Middle frontal gyrus (tissue), 1 donor: Measurements from ENCODE around the gene ATP6V0A4.
"Not testable (repeated sequence)": the region's sequence is repeated elsewhere in the genome, so short reads cannot be mapped to it uniquely, and the experiment has no call there.

Experiments
- DNase-seq: peaks from one replicate; pipeline ENCODE4 v3.0.0-alpha.2; 2015; ENCODE audit warnings: low spot score; ENCODE audit errors: extremely low spot score

ATP6V0A4 gene

DNA sequence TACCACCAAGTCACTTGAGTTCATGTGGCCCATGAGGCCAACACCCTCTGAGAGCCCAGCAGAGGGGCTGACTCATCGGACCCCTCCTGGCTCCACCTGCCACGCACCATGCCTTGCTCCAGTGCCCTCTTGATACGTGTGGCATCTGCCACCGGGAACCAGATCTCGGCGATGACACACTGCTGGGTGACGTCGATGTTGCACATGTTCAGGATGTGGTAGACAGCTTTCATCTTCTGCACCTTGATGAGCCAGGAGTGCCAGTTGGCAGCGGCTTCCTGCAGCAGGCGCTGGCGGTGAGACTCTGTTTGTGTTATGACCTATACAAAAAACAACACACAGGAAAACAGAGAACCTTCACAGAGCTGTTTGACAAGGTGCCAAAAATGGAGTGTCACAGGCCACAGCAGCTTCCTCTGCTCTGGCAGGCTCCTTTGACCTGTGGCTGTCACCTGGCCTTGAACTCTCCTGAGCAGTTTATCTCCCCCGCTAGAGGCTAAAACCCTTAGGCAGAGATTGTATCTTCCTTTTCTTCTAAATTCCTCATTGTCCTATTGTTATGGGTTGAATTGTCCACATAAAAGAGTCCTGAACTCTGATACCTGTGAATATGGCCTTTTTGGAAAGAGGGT lies 45.4 kb downstream of the ATP6V0A4 start:
- no peak for DNase-seq

DNA sequence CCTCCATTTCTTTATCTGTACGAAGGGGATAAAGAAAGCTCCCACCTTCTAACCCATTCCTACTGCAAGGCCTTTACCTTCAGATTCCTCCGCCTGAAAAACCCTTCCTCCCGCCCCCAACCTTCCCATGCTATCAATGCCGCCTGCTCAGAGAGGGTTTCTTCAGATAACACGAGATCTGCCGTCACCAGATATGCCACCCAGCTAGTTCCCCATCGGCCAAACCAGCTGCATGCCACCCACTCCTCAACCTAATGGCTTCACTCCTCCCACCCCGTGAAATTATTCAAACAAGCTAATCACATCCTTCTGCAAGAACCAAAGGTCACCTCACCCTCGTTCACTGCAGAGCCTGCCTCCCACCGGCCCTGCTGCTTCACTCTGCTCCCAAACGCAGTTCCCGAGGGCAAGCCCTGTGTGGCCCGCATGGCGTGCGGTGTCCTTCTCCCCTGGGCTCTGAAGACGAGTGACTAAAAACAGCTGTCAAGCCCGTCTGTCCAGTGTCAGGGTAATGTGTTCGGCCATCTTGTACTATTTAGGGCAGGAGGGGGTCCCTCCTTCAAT lies 47.0 kb downstream of the ATP6V0A4 start:
- no peak for DNase-seq

DNA sequence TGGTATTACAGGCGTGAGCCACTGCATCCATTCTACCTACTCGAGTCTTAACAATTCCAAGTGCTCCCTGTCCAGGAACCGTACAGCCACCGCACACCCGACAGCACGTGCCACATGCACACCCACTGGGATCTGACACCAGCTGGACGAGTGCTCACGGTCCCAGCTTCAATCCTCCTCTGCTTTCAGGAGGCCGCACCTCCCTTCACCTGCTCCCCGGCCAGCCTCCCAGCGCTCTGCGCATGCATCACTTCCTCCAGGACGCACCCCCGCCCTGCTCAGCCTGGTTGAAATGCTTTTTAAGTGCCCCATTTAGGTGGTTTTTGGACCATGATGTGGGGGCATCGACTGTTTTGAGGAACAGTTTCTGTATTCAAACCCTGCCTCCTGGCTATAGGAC lies 47.5 kb downstream of the ATP6V0A4 start:
- no peak for DNase-seq

DNA sequence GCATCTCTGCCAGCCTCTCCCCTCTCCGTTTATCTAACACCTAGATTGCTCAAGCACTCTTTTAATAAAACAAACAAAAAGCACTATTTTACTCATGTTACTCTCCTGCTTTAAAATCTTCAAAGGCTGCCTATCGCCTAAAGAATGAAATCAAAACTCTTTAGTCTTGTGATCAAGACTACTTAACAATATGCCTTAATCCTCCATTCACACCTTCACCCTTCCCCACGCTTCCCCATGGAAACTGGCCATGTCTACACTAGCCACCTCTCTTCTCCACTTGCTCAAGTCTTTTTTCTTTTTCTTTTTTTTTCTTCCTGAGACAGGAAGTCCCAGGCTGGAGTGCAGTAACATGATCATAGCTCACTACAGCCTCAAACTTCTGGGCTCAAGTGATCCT lies 48.0 kb downstream of the ATP6V0A4 start:
- no peak for DNase-seq

DNA sequence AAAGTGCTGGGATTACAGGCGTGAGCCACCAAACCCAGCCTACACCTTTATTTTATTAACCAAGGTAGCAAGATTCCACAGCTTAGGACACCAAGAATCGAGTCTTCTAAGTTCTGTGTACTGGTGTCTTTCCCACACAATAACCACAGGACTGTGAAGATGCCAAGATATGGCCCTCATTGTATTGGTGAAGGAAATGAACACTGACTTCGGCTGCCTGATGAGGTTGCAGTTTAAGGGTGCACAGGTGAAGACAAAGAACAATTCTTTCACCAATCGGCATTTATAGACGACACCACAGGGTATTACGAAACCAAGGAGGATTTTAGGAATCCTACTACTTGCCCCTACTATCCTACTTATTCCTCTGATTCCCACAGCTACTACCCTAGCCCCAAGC lies 49.3 kb downstream of the ATP6V0A4 start:
- no peak for DNase-seq

DNA sequence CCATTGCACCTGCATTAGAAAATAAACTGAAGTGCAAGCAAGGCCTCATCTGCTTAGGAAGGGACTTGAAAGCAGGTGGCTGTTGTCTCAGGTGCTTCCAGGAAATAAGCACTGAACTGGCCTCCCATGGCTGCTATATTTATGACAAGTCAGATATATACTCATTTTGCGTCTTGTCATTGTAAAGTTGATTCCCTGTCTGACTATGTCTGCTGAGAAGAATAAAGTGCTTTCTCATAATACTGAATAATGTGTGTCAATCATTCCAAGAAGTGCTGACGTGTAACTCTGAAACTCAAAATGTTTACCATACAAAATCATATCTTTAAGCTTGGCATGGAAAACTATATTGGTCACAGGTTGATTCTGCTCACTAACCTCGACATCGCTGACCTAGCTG lies 51.9 kb downstream of the ATP6V0A4 start:
- no peak for DNase-seq

DNA sequence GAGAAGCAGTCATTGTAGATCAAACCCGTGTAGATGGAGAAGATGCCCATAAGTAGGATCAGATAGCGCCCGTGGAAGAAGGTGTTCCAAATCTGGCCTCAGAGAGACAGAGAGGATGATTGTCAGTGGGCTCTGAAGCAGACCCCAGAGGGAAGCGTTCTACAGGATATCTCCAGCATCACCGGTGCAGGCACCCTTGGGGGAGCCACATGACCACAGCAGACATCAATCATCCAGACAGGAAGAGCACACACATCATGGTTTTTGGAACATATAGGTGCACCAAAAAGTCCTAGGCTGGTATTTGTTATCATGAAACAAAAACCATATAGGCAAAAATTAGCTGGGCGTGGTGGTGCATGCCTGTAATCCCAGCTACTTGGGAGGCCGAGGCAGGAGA lies 52.8 kb downstream of the ATP6V0A4 start:
- no peak for DNase-seq

DNA sequence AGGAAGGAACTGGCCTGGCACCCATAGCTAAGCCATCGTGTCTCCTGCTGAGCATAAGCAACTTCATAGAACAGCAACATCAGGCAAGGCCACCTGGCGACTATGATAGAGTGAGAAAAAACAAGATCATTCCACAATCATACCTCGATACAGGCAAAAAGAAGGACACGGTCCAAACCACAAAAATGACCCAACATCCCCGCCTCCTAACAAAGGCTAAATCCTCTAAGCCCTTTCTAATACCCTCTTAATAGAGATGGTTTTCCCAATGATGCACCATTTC lies 56.6 kb downstream of the ATP6V0A4 start:
- DNase-seq: no peak

DNA sequence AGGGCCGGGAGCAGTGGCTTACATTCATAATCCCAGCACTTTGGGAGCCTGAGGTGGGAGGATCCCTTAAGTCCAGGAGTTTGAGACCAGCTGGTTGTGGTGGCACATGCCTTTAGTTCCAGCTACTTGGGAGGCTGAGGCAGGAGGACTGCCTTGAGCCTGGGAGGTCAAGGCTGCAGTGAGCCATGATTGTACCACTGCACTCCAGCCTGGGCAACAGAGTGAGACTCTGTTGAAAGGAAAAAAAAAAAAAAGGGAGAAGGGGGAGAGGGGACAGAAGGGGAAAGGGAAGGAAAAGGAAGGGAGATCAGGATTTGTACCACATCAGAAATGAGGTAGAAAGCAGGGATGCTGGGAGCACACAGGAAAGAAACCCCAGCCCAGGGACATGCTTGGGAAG lies 58.1 kb downstream of the ATP6V0A4 start:
- no peak for DNase-seq

DNA sequence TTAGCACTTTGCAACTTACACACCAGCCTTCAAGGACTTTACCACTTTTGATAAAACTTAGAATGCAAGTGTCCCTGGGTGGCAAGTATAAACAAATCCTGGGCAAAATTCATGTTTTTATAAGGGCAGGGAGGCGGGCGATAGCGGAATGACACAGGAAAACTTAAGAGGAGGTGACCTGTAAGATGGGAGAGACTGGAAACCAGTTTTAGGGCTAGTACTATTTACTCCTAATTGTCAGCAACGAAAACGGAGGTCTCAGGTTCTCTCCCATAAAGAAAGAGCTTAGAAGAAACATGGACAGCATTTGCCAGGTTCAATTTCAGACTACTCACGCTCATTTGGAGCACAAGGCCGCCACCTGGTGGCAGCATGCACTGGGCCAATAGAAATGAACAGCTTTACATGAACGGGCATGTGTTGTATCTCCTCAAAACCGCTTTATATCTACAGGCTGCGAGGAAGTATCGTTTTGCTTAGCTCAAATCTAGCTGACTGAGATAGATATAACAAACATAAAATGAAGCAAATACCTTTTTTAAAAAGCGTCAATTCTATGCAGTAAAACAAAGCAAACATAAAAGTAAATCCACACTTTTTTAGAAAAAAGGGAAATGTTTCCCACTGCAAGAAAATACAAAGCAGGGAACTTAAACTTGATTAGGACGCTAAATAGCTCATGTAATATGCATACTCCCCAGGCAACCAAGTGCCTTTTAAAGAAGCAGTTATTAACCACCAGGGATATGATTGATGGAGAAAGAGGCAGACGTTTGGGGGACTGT lies 59.3 kb downstream of the ATP6V0A4 start:
- peak; percentile 84 for DNase-seq

DNA sequence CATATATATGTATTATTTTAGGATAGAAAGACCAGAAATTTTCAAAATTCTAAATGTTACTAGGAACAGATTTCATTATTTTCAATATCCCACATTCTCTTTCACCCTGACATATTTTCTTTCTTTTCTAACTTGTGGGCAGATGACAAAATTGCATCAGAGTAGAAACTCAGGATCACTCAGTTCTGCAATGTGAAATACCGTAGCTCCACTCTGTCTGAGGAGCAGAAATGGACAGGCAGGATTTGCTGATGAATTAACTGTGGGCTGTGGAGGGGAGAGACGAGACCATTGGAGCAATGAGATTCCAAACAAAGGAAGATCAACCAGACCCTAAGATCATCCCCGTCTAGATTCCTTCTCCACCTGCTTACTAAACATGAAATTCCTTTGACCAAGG lies 59.9 kb downstream of the ATP6V0A4 start:
- DNase-seq: no peak

DNA sequence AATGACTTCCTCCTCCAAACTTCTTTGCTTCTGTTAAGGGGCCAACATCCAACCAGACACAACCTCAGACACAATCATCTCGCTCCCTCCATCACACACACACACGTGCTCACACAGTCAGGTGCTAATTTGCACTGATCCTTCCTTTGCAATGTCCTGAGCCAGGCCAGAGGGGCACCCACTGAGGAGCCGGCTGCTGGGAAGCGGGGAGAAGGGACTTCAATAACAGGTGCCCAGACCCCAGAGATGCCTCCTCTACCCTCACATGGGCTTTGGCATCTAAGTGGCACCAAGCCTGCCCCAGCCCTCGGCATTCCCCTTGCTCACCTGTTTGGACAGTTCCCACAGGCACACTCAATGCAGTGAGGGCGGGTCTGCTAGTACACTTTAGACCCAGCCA lies 62.6 kb downstream of the ATP6V0A4 start:
- no peak for DNase-seq

DNA sequence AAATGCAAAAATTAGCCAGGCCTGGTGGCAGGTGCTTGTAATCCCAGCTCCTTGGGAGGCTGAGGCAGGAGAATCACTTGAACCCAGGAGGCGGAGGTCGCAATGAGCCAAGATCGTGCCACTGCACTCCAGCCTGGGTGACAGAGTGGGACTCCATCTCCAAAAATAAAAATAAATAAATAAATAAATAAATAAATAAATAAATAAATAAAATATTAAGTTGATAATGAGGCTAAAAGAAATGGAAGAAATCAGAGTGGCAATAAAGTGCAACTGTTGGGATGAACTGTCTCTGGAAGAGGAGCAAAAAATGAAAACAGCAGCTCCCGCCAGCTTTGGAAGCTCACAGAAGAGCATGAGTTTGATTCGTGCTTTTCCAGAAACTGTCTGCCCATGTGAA lies 66.3 kb downstream of the ATP6V0A4 start:
- not testable (repeated sequence) for DNase-seq

DNA sequence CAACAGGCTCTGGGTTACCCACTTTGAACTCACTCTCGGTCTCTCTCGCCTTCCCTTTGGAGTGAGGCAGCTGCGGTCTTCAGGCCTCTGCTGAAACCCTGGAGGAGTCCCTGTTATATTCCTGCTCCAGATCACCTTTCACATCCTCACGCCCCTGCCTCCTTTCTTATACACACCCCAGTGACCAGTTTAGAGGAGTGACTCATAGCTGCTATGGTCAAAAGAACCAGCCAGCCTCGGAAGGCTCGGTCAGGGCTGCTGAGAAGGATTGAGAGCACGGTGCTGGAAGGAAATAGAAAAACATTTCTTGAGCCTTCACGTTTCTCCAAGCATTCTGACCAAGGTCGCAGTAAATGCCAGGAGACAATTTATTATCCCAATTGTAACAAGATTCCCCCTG lies 68.6 kb downstream of the ATP6V0A4 start:
- no peak for DNase-seq

DNA sequence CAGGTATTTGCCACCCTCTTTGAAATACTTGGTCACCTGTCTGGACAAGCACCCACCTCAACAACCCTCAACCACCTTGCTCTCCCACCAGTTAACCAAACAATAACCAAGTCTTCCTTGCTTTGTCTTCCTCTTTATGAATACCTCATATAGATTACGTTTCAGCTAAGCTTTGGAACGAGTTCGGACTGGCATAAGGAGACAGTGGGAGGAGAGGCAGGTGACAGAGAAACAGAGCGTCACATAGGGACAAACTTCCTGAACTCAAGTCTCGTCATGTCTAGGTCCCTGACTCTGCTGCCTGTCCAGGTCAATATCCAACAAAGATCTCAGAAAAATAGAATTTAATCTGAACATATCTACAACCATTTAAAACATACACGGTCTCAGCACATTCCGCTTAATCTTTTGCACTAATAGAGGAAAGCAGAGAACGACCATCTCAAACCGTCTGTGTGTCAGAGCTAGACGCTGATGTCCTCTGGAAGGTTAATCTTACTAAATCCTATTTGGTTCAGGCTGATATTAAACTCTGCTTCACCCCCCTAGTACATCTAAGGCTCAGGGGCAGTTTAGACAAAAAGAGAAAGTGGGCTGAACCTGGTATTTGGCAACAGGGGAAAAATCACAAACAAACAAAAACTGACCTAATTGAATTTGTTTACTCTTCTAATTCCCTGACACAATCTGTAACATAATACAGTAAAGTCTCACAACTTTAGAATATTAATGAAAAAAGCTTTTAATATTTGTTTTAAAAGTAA lies 70.5 kb downstream of the ATP6V0A4 start:
- DNase-seq: no peak

DNA sequence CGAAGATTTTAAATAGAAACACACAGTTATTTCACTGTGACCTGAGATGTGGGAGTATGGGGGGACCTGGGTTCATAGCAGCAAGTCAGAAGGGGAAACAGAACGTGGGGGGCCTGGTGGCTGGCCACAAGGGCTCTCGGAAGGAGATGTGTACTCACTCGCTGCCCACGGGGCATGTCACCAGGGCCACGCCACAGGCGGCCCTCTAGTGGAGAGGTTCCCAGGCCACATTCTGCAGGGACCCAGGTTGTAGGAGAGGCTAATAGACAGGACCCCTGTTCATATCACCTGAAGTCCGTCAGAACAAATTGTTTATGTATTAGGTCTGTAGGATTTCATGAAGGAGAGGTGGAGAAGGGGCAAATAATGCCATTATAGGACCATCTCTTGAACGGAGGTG lies 71.7 kb downstream of the ATP6V0A4 start:
- no peak for DNase-seq

DNA sequence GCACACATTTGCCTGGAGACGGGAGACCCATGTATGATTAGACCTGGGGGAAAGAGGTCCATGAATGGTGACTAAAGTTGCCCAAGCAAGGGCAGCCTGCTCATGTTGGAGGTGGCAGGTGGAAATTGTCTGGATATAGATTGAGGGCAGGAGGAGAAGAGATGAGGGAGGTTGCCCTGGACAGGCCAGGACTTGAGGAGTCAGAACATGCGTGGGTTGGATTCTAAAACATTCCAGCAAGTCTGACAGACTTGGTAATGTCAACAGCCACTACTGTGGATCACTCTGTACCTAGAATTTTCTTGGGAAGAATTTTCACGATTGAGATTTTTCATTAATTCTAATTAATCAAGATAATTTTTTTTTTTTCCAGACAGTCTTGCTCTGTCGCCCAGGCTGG lies 77.7 kb downstream of the ATP6V0A4 start:
- DNase-seq: no peak

DNA sequence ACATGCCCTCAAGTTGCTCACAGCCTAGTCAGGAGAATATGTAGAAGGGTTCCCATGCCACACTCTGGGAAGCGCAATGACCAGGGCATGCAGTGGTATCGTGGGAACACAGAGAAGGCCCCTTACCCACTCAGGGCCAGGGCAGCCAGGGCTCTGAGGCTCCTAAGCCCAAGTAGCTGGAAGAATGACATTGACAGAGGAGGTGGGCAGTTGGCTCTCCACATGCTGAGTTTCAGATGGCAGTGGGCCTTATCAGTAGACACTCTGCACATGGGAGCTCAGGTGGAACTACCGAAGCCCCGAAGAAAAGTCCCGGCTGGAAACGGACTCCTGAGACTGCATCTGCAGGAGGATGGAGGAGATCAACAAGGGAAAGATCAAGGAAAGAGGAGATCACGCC lies 81.1 kb downstream of the ATP6V0A4 start:
- DNase-seq: no peak

DNA sequence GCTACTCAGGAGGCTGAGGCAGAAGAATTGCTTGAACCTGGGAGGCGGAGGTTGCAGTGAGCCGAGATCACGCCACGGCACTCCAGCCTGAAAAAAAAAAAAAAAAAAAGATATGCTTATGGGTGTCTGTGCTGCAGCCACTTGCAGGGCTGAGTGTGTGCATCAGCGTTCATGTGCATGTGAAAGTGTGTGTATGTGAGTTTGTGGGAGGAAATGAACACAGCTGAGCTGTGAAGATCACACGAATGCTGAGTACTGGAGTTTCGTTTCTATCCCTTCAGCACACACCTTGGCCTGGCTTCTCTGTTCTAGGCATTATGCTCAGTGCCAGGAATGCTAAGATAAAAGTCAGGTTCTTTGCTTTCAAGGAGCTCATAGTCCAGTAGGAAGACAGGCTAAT lies 84.8 kb downstream of the ATP6V0A4 start:
- DNase-seq: no peak

DNA sequence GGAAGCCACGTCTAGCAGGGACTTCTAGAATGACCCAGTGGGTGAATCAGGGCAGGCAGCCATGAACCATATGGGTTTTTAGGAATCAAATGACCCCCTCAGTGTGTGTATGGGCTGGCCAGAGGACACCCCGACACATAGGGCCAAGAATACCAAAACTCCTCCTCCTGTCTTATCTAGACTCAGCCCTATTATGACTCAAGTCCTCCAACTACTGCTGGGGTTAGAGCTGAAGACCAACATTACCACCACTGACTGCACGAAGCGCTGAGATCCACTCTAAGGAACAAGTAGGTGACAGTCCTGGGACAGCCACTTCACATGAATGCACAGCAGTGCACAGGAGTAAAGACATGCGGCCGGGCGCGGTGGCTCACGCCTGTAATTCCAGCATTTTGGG lies 85.3 kb downstream of the ATP6V0A4 start:
- DNase-seq: no peak

DNA sequence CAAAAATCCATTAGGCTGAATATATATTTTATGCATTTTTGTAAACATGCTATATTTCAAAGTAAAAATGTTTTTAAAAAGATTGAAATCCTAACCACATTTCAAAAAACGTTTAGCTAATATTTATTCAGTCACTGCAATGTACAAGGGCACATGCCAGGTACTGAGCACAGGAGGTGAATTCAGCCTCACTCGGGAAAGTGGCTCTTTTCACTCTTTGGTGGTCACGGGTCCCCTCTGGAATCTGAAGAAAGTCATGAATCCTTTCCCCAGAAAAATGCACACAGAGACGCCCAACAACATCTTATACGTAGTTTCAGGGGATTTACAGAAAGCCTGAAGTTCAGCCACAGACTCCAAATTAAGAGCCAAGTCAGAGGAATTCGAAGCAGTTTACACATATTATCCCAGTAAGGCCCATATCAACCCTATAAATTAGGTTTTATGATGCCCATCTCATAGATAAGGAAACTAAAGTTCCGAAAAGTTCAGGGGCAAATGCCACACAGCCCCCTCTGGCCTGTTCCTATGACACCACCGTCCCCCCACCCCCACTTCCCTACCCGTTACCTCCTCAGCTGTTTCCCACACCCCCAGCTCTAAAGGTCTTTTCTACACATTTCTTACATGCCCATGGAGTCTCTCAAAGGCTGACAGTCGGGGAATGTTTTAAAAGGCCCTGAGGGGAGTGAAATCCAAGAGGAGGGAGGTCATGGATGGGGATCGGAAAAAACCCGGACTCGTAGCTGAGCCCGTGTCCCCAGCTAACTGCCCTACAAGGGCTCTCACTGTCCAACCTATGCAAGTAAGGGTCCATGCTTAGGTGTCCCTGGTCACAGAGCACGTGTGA lies 87.2 kb downstream of the ATP6V0A4 start:
- no peak for DNase-seq

DNA sequence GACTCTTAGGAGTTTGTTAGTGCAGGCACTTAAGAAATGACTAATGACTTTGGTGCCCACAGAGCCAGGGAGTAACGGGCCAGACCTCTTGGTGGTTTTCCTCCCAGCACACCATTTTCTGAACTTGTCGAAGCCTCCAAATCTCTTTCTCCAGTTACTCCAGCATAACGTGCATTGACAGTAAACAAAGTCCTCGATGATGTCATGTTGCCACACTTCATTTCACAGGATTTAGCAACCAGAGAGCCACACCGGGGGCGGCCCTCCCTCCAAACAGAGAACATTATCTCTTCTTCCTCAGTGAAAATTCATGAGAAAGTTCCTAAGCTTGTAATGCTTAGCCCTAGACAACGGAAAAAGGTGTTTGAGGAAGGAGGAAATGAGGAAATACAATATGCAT lies 92.8 kb downstream of the ATP6V0A4 start:
- no peak for DNase-seq
